NB4 (cell line): ENCODE results near the gene MTHFD2L.

Experiments used
- DNase-seq: peaks from one replicate; pipeline ENCODE4 v3.0.0; 2010; ENCODE audit warnings: low read depth
- H3K4me3 ChIP-seq: one replicate; pipeline ENCODE4 v1.5.1; 2011; ENCODE audit warnings: mild to moderate bottlenecking, low read depth, low read length, moderate library complexity
- MYC ChIP-seq: IDR thresholded peaks from 2 replicates; pipeline ENCODE4 v1.6.1; 2011; ENCODE audit warnings: low read depth, low read length
- POLR2A ChIP-seq: IDR thresholded peaks from 2 replicates; pipeline ENCODE4 v1.6.1; 2011; ENCODE audit warnings: mild to moderate bottlenecking; ENCODE audit not compliant: insufficient read length; ENCODE audit errors: extremely low read depth
- TF ChIP-seq, protein P1 (sequence below): IDR thresholded peaks from one replicate; pipeline ENCODE4 v1.5.1; 2012; ENCODE audit warnings: low read depth, low read length
- TF ChIP-seq, protein P2 (sequence below): IDR thresholded peaks from 2 replicates; pipeline ENCODE4 v1.6.1; 2011; ENCODE audit warnings: low read depth, low read length

Gene MTHFD2L

DNA sequence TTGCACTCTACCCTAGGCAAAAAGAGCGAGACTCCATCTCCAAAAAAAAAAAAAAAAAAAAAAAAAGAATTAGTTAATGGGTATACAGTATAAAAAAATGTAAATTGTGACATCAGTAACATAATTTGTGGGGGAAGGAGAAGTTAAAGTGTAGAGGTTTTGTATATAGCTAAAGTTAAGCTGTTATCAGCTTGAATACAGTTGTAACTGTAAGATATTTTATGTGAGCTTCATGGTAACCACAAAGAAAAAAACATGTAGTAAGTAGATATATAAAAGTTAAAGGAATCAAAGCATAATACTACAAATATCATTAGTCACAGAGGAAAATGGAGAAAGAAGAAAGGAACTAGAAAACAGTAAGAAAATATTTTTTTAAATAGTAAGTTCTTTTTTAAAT lies 97.2 kb downstream of the MTHFD2L start:
- no peak overlapping the region for H3K4me3 ChIP-seq
- TF ChIP-seq, protein P1, sequence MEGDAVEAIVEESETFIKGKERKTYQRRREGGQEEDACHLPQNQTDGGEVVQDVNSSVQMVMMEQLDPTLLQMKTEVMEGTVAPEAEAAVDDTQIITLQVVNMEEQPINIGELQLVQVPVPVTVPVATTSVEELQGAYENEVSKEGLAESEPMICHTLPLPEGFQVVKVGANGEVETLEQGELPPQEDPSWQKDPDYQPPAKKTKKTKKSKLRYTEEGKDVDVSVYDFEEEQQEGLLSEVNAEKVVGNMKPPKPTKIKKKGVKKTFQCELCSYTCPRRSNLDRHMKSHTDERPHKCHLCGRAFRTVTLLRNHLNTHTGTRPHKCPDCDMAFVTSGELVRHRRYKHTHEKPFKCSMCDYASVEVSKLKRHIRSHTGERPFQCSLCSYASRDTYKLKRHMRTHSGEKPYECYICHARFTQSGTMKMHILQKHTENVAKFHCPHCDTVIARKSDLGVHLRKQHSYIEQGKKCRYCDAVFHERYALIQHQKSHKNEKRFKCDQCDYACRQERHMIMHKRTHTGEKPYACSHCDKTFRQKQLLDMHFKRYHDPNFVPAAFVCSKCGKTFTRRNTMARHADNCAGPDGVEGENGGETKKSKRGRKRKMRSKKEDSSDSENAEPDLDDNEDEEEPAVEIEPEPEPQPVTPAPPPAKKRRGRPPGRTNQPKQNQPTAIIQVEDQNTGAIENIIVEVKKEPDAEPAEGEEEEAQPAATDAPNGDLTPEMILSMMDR = no peak
- TF ChIP-seq POLR2A (no peak), MYC (no peak)
- TF ChIP-seq, protein P2, sequence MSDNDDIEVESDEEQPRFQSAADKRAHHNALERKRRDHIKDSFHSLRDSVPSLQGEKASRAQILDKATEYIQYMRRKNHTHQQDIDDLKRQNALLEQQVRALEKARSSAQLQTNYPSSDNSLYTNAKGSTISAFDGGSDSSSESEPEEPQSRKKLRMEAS = no peak
- no peak for DNase-seq

DNA sequence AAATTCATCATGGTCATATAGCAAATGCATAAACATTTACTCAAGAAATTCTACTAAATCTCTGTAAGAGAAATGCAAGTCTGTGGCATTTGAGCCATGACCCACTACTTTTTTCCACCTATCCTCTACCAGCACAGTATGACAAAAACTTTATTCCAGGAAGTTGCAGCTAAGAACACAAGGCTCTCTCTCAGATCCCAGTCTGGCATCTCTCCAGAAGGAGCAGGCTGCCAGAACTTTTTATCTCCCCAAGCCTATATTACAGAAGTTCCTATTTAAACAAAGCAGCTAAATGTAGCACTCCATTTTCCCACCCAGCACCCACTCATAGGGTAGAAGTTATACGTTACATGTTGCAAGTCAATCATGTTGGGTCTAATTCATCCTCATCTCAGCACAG lies 101.0 kb downstream of the MTHFD2L start:
- no peak for DNase-seq
- TF ChIP-seq, protein P1 = no peak
- no peak for TF ChIP-seq MYC
- TF ChIP-seq, protein P2 = no peak
- no peak for TF ChIP-seq POLR2A
- H3K4me3 ChIP-seq = no peak overlapping the region

DNA sequence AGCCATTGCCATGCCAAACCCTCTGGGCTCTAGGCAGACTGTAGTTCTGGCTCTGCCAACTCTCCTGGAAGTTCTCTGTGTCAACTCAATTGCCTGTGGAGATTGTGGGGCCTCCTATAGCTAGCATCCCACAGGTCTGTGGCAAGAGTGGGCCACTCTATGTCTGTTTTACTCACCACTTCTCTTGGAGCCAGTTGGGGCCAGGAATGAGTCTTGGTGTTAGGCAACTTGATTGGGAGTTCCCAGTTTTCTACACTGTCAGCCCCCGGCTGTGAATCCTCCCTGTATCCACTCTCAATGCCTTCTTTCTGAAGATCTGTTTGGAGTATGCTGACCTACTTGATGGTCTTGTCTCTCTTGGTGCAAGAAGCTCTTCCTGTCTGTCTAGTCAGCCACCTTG lies 102.1 kb downstream of the MTHFD2L start:
- no peak overlapping the region for H3K4me3 ChIP-seq
- TF ChIP-seq POLR2A (no peak), MYC (no peak)
- TF ChIP-seq, protein P2 = no peak
- TF ChIP-seq, protein P1 = no peak
- no peak for DNase-seq

DNA sequence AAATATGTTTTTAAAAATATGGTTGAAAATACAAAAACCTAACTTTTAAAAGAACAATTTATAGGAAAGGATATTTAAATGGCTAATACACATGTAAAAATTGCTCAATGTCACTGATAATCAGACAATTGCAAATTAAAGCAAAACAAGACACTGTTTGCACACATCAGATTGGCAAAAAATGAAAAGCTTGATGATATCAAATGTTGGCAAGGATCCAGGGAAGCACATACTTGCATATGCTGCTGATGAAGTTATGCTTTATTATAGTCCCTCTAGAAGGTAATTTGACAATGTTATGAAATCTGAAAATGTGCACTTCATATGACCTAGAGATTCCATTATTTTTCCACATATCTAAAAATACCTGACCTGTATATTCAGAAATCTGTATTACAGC lies 104.6 kb downstream of the MTHFD2L start:
- TF ChIP-seq POLR2A (no peak), MYC (no peak)
- TF ChIP-seq, protein P2 = no peak
- TF ChIP-seq, protein P1 = no peak
- DNase-seq = no peak
- H3K4me3 ChIP-seq = no peak overlapping the region

DNA sequence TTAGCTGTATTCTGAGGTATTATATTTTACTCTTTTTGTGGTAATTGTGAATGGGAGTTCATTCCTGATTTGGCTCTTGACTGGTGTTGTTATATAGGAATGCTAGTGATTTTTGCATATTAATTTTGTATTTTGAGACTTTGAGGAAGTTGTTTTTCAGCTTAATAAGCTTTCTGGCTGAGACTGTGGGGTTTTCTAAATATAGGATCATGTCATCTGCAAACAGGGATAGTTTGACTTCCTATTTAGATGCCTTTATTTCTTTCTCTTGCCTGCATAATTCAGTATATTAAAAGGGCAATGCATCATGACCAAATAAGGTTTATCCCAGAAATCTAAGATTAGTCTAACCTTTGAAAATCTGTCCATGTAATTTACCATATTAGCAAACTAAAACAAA lies 105.6 kb downstream of the MTHFD2L start:
- no peak overlapping the region for H3K4me3 ChIP-seq
- TF ChIP-seq, protein P2 = no peak
- TF ChIP-seq POLR2A (no peak), MYC (no peak)
- TF ChIP-seq, protein P1 = no peak
- no peak for DNase-seq

DNA sequence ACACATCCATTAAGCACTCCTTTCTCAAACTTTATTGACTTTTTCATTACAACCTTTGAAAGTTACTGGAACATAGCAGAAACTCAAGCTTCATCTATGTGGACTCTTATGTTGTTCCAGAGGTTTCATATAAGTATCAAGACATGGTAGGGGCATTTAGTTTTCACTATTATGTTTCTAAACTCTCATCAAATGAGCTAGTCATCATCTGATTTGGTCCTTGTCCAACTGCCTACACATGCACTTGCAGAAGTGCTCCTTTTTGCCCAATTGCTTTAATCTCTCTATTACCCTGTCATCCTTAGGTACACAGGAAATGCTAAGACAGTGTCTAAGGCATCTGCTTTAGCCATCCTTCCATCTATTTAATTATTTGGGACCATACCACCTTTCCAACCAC lies 108.2 kb downstream of the MTHFD2L start:
- TF ChIP-seq, protein P1 = no peak
- TF ChIP-seq, protein P2 = no peak
- TF ChIP-seq MYC (no peak), POLR2A (no peak)
- no peak for DNase-seq
- no peak overlapping the region for H3K4me3 ChIP-seq
